HFFc6 (cell line): Measurements from ENCODE around the gene EML1. TPM values are rescaled to one million over a fixed set of nuclear protein-coding genes. Genes with fewer than 3 reads are reported as not detected.
"Not testable (repeated sequence)": the region's sequence is repeated elsewhere in the genome, so short reads cannot be mapped to it uniquely, and the experiment has no call there.

Experiments
- DNase-seq: peaks from one replicate; pipeline ENCODE4 v3.0.0-alpha.2; 2018
- H3K27ac Mint-ChIP-seq: 2 replicates; pipeline ENCODE4 v1.8.0; 2020; ENCODE audit warnings: mild to moderate bottlenecking, mixed read lengths
- H3K27me3 Mint-ChIP-seq: 2 replicates; pipeline ENCODE4 v1.8.0; 2021; ENCODE audit warnings: mild to moderate bottlenecking, moderate library complexity, mixed read lengths; ENCODE audit not compliant: insufficient read depth
- H3K36me3 Mint-ChIP-seq: 2 replicates; pipeline ENCODE4 v1.8.0; 2021; ENCODE audit warnings: low read depth, mixed read lengths
- H3K4me1 Mint-ChIP-seq: 2 replicates; pipeline ENCODE4 v1.8.0; 2020; ENCODE audit warnings: low read depth, mixed read lengths
- H3K4me3 Mint-ChIP-seq: 2 replicates; pipeline ENCODE4 v1.8.0; 2020; ENCODE audit warnings: mild to moderate bottlenecking, moderate library complexity, mixed read lengths
- H3K9me3 Mint-ChIP-seq: 2 replicates; pipeline ENCODE4 v1.8.0; 2020; ENCODE audit warnings: mild to moderate bottlenecking, mixed read lengths
- total RNA-seq, 6 experiments: library from RNA; stranded (reverse); fragmentation: NEBNext Ultra II Directional; extraction: Animal tissue kit (Norgen Biotek cat#: 25700); gene quantifications; 2 replicates in 1 of 6; 3 replicates in 5 of 6; pipeline ENCODE4 v1.2.3, GENCODE V29; 2021
- TF ChIP-seq, protein P1 (sequence below): fragments of 200-600 bp; sonication (generic); IDR thresholded peaks from 2 replicates; pipeline ENCODE4 v1.5.0; 2021; ENCODE audit warnings: antibody characterized with exemption, mild to moderate bottlenecking

Gene EML1
- total RNA-seq, 6 experiments from 2014 or later, result 13.2 to 27.6 (median 22.2) TPM

DNA sequence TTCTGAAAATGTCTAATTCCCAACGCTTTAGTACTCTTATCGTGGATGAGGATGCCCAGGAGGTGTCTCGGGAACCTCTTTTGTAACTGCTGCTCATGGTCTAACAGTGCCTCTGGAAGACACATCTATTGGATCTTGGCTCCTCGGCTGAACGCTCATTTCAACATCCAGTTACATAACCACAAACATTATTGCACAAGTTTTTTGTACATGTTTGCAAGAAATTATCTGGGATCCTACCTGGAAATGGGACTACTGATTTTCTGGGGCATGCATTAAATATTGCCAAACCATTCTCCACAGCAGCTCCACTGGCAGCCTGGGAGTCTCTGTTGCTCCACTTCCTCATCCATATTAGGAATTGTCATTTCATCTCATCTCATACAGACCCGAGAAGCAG is 154.5 kb downstream of the EML1 start:
- DNase-seq, result no peak
- TF ChIP-seq, protein P1, sequence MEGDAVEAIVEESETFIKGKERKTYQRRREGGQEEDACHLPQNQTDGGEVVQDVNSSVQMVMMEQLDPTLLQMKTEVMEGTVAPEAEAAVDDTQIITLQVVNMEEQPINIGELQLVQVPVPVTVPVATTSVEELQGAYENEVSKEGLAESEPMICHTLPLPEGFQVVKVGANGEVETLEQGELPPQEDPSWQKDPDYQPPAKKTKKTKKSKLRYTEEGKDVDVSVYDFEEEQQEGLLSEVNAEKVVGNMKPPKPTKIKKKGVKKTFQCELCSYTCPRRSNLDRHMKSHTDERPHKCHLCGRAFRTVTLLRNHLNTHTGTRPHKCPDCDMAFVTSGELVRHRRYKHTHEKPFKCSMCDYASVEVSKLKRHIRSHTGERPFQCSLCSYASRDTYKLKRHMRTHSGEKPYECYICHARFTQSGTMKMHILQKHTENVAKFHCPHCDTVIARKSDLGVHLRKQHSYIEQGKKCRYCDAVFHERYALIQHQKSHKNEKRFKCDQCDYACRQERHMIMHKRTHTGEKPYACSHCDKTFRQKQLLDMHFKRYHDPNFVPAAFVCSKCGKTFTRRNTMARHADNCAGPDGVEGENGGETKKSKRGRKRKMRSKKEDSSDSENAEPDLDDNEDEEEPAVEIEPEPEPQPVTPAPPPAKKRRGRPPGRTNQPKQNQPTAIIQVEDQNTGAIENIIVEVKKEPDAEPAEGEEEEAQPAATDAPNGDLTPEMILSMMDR, result no peak
- Mint-ChIP-seq H3K27me3 (peaks cover 7% of the 10 kb centered on the region), H3K4me3 (no peak overlapping the region), H3K9me3 (no peaks in the 10 kb centered on the region), H3K4me1 (no peaks in the 10 kb centered on the region), H3K27ac (no peak overlapping the region), H3K36me3 (no peaks in the 10 kb centered on the region)

DNA sequence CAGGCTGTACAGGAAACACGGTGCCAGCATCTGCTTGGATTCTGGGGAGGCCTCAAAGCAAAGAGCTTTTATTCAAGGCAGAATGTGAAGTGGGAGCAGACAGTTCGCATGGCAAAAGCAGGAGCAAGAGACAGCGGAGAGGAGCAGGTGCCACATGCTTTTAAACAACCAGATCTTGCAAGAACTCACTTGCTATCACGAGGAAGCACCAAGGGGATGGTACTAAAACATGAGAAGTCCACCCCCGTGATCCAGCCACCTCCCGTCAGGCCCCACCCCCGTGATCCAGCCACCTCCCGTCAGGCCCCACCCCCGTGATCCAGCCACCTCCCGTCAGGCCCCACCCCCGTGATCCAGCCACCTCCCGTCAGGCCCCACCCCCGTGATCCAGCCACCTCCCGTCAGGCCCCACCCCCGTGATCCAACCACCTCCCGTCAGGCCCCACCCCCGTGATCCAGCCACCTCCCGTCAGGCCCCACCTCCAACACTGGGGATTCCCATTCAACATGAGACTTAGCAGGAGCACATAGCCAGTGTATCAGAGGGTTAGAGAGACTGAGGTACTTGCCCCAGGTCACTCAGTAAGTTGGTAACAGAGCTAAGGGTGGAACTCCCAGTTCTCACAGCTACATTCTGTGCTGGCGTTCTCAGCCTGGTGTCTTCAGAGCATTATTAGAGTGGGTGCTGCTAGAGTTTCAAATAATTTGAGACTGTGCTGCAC is 156.0 kb downstream of the EML1 start:
- not testable (repeated sequence) for H3K4me1 Mint-ChIP-seq, H3K4me3 Mint-ChIP-seq, H3K36me3 Mint-ChIP-seq, H3K9me3 Mint-ChIP-seq, H3K27ac Mint-ChIP-seq, DNase-seq
- H3K27me3 Mint-ChIP-seq, result peaks cover 13% of the 10 kb centered on the region

DNA sequence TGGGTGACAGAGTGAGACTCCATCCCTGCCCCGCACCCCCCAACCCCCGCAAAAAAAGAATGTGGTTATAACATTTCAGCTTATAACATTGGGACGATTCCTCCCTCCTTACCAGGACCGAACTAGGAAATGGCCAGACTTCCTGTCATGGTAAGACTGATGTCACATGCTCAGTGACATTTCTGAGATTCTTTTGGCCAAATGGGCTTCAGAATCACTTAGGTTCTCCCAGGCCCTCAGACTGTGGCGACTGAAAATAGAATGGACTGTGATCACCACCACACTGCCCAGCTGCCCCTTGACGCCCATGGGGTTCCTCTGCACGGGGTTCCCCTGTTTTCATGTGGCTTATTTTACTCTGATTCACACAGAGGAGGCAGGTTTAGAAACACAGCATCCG is 157.0 kb downstream of the EML1 start:
- Mint-ChIP-seq H3K4me1 (no peaks in the 10 kb centered on the region), H3K36me3 (no peaks in the 10 kb centered on the region), H3K27me3 (peaks cover 19% of the 10 kb centered on the region), H3K9me3 (no peaks in the 10 kb centered on the region), H3K27ac (no peak overlapping the region), H3K4me3 (no peak overlapping the region)
- TF ChIP-seq, protein P1, result no peak
- no peak for DNase-seq

DNA sequence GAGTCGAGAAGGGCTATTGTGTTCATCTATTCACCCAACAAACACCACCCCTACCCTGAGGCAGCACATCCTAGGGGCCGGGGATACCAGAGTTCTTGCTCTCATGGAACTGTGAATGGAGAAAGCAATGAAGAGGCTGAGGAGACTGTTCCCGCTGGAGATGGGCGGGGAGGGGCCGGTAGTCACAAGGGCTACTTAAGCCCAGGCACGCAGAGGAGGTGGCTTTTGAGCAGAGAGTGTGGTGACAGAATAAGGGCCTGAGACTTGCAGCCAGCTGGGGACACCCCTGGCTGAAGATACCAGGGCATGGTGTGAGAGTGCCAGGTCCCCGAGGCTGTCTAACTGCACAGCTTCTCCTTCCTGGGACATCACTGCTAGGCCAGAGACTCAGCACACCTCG is 157.9 kb downstream of the EML1 start:
- TF ChIP-seq, protein P1, result no peak
- Mint-ChIP-seq H3K9me3 (no peaks in the 10 kb centered on the region), H3K4me1 (no peaks in the 10 kb centered on the region), H3K27ac (no peak overlapping the region), H3K4me3 (no peak overlapping the region), H3K27me3 (peaks cover 20% of the 10 kb centered on the region), H3K36me3 (no peaks in the 10 kb centered on the region)
- DNase-seq, result no peak

DNA sequence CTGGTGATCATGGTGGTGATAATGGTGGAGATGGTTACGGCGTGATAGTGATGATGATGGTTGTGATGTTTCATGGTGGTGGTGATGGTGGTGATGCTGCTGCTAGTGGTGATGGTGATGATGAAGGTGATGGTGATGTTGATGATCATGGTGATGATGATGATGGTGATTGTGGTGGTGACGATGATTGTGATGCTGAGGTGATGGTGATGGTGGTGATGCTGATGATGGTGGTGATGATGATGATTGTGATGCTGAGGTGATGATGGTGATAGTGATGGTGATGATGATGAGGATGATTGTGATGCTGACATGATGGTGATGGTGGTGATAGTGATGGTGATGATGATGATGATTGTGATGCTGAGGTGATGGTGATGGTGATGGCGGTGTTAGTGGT is 158.8 kb downstream of the EML1 start:
- no peaks in the 10 kb centered on the region for H3K36me3 Mint-ChIP-seq
- H3K4me3 Mint-ChIP-seq, result no peak overlapping the region
- DNase-seq, result no peak

DNA sequence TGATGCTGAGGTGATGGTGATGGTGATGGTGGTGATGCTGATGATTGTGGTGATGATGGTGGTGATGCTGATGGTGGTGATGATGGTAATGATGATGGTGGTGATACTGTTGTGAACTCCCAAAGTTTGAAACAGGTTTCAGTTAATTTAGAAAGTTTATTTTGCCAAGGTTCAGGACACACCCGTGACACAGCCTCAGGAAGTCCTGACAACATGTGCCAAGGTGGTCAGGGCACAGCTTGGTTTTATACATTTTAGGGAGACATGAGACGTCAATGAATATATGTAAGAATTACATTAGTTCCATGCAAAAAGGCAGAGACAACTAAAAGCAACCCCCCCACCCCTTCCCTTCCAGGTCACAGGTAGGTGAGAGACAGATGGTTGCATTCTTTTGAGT is 159.2 kb downstream of the EML1 start:
- no peak for DNase-seq
- TF ChIP-seq, protein P1, result no peak
- H3K27me3 Mint-ChIP-seq, result peaks cover 19% of the 10 kb centered on the region
- no peaks in the 10 kb centered on the region for H3K9me3 Mint-ChIP-seq
- H3K36me3 Mint-ChIP-seq, result no peaks in the 10 kb centered on the region
- no peaks in the 10 kb centered on the region for H3K4me1 Mint-ChIP-seq
- no peak overlapping the region for H3K4me3 Mint-ChIP-seq
- H3K27ac Mint-ChIP-seq, result no peak overlapping the region

More for the DNA sequence above, 158.8 kb downstream of the EML1 start:
- H3K4me1 Mint-ChIP-seq, result no peaks in the 10 kb centered on the region
- TF ChIP-seq, protein P1, result no peak
- no peaks in the 10 kb centered on the region for H3K9me3 Mint-ChIP-seq
- no peak overlapping the region for H3K27ac Mint-ChIP-seq
- H3K27me3 Mint-ChIP-seq, result peaks cover 19% of the 10 kb centered on the region
